HepG2 (cell line): ENCODE data around the gene NTM. TPM values are rescaled to one million over a fixed set of nuclear protein-coding genes. Genes with fewer than 3 reads are reported as not detected.

Experiments used
- ATAC-seq: fragments of 200-7000 bp; cut with Tn5 transposase; 3 replicates; pipeline ENCODE4 v1.9.1; 2020; ENCODE audit warnings: mild to moderate bottlenecking, moderate library complexity
- BruUV-seq: library from RNA; stranded (reverse); fragments of 400-500 nt; replicated peaks from 2 replicates; lab custom pipeline; 2021; lab: Mats Ljungman, UMichigan
- CTCF ChIA-PET: fragments of 300-600 bp; formaldehyde crosslinking; extraction: SDS; loops from one replicate; lab custom pipeline; 2021; ENCODE audit warnings: low total read pairs, inconsistent platforms, low intra/inter-chr PET ratio; lab: Yijun Ruan, JAX
- POLR2A ChIA-PET: fragments of 350-600 bp; sonication (Branson Sonifier 250); formaldehyde crosslinking; loops from one replicate; lab custom pipeline; 2020; ENCODE audit warnings: antibody characterized with exemption, inconsistent platforms; lab: Yijun Ruan, JAX
- DNase-seq: peaks from one replicate; pipeline ENCODE4 v3.0.0-alpha.2; 2015; ENCODE audit warnings: low spot score
- FAIRE-seq: peaks from 3 replicates; lab custom pipeline; 2011; peaks lifted over from hg19 to GRCh38; lab: Jason Lieb, UNC
- H2AFZ ChIP-seq: one replicate; pipeline ENCODE4 v1.6.1; 2011; ENCODE audit warnings: low read length, inconsistent platforms
- H3K27ac ChIP-seq: fragments of 300-600 bp; 3 replicates; pipeline ENCODE4 v1.8.0; 2011; ENCODE audit warnings: mixed run types, mild to moderate bottlenecking, mixed read lengths, low read length, inconsistent platforms; ENCODE audit not compliant: insufficient read depth; ENCODE audit errors: extremely low read length
- H3K27me3 ChIP-seq, 2 experiments: fragments of 200-600 bp in 1 of 2; 2 replicates in 1 of 2; 3 replicates in 1 of 2; pipeline versions ENCODE4 v1.6.0 to v1.8.0; 2011; ENCODE audit warnings: low read length in 2 of 2, mild to moderate bottlenecking in 2 of 2, moderate library complexity in 2 of 2, inconsistent platforms in 1 of 2; ENCODE audit not compliant: insufficient read depth in 2 of 2, control insufficient read depth in 1 of 2
- H3K36me3 ChIP-seq, 2 experiments: fragments of 200-600 bp in 1 of 2; replicated peaks in 1 of 2; 2 replicates in 1 of 2; 3 replicates in 1 of 2; pipeline versions ENCODE4 v1.5.1 to v1.8.0; 2011; ENCODE audit warnings: low read length in 2 of 2, inconsistent platforms in 1 of 2; ENCODE audit not compliant: insufficient read depth in 2 of 2, control insufficient read depth in 1 of 2
- H3K4me1 ChIP-seq: 2 replicates; pipeline ENCODE4 v1.5.1; 2012; ENCODE audit warnings: low read length, inconsistent platforms; ENCODE audit not compliant: insufficient read depth
- H3K4me2 ChIP-seq: 2 replicates; pipeline ENCODE4 v1.6.0; 2011; ENCODE audit warnings: low read depth, low read length, inconsistent platforms
- H3K4me3 ChIP-seq, 3 experiments: fragments of 200-600 bp in 1 of 3; sonication (generic), shearing (Covaris generic) in 1 of 3; replicated peaks in 1 of 3; 2 replicates each; pipeline ENCODE4 v1.5.1; 2011 to 2016; ENCODE audit warnings: low read length in 3 of 3, inconsistent platforms in 2 of 3, low read depth in 2 of 3, mild to moderate bottlenecking in 2 of 3, control low read depth in 1 of 3, mixed read lengths in 1 of 3; ENCODE audit not compliant: insufficient read depth in 1 of 3
- H3K79me2 ChIP-seq: one replicate; pipeline ENCODE4 v1.6.1; 2011; ENCODE audit warnings: low read length, inconsistent platforms; ENCODE audit not compliant: insufficient read depth
- H3K9ac ChIP-seq: 2 replicates; pipeline ENCODE4 v1.6.0; 2011; ENCODE audit warnings: mild to moderate bottlenecking, low read depth, low read length, inconsistent platforms; ENCODE audit not compliant: insufficient read depth
- H3K9me3 ChIP-seq: 2 replicates; pipeline ENCODE4 v1.5.1; 2012; ENCODE audit warnings: mild to moderate bottlenecking, low read length
- H4K20me1 ChIP-seq: 2 replicates; pipeline ENCODE4 v1.6.0; 2011; ENCODE audit warnings: inconsistent platforms, mild to moderate bottlenecking, low read length, moderate library complexity; ENCODE audit not compliant: insufficient read depth
- GMEB2 ChIP-seq: IDR thresholded peaks from 2 replicates; pipeline ENCODE4 v1.6.1; 2016; ENCODE audit warnings: missing biosample characterization, missing genetic modification reagents, low read depth
- HHEX ChIP-seq: IDR thresholded peaks from 2 replicates; pipeline ENCODE4 v1.6.1; 2016; ENCODE audit warnings: control low read depth
- MAFF ChIP-seq: IDR thresholded peaks from 2 replicates; pipeline ENCODE4 v1.6.1; 2011; ENCODE audit warnings: low read depth, low read length, improper control_type of control experiment
- PAF1 ChIP-seq: IDR thresholded peaks from 2 replicates; pipeline ENCODE4 v1.6.1; 2016; ENCODE audit warnings: missing genetic modification reagents, missing compliant biosample characterization
- PAXIP1 ChIP-seq: sonication (generic); formaldehyde crosslinking; conservative IDR thresholded peaks from 2 replicates; pipeline ENCODE4 v1.4.0; 2020; ENCODE audit warnings: mild to moderate bottlenecking, missing genetic modification reagents, moderate library complexity
- SRSF4 ChIP-seq: fragments of 200-400 bp; formaldehyde crosslinking; IDR thresholded peaks from one replicate; pipeline ENCODE4 v1.6.1; 2018; ENCODE audit warnings: mild to moderate bottlenecking, low read depth, low read length, moderate library complexity; ENCODE audit not compliant: poor library complexity, severe bottlenecking
- ZNF569 ChIP-seq: sonication (generic); formaldehyde crosslinking; IDR thresholded peaks from 2 replicates; pipeline ENCODE4 v1.5.0; 2020; ENCODE audit warnings: mild to moderate bottlenecking, missing genetic modification reagents, moderate library complexity, borderline replicate concordance
- ZNF609 ChIP-seq: sonication (generic); formaldehyde crosslinking; IDR thresholded peaks from 2 replicates; pipeline ENCODE4 v1.4.0; 2020; ENCODE audit warnings: mild to moderate bottlenecking, missing genetic modification reagents, borderline replicate concordance
- ZXDC ChIP-seq: sonication (generic); formaldehyde crosslinking; IDR thresholded peaks from 2 replicates; pipeline ENCODE4 v1.5.0; 2020; ENCODE audit warnings: mild to moderate bottlenecking, missing genetic modification reagents
- WGBS: methylation state at CpG from one replicate; pipeline ENCODE4 v1.1.6; 2017; ENCODE audit warnings: low lambda C conversion rate; 5-methylcytosine and 5-hydroxymethylcytosine counted together
- in situ Hi-C: cut with HindIII; loops from 2 replicates; pipeline ENCODE4 v1.10.0; 2017; ENCODE audit warnings: low pct_unique_long_range_greater_than_20kb; ENCODE audit not compliant: extremely low pct_ligation_motif_present
- intact Hi-C: fragments of 100-400 bp; cut with micrococcal nuclease; formaldehyde crosslinking; loops from one replicate; pipeline ENCODE4 v1.10.0; 2022; ENCODE audit not compliant: unreplicated experiment
- polyA plus RNA-seq, 8 experiments: library from polyadenylated mRNA; depleted of rRNA in 3 of 8; stranded (reverse) in 7 of 8; unstranded in 1 of 8; fragments of >200 nt; fragmentation: Illumina TruSeq in 4 of 8; extraction: Trizol in 4 of 8; gene quantifications; 2 replicates each; pipeline versions ENCODE4 v1.2.1 to v1.2.3, GENCODE V29; 2011 to 2016; ENCODE audit warnings: low read depth in 4 of 8, missing spikeins in 1 of 8, mixed read lengths in 1 of 8; ENCODE audit not compliant: insufficient read depth in 1 of 8
- total RNA-seq, 5 experiments: library from RNA; depleted of rRNA; stranded (reverse); fragments of >200 nt; fragmentation: Illumina TruSeq; extraction: Trizol; gene quantifications; 2 replicates each; pipeline ENCODE4 v1.2.3, GENCODE V29; 2016; ENCODE audit warnings: low read depth in 1 of 5
- TF ChIP-seq, protein P1 (sequence below): fragments of 450-650 bp; IDR thresholded peaks from 2 replicates; pipeline ENCODE4 v1.6.1; 2016

The NTM gene
- total and polyA plus RNA-seq, 2 of the 13 experiments (the other 11 are each of a cell fraction or from before 2014, with no cell fraction given), result not detected

- FAIRE-seq (no peak), ATAC-seq (no peak), DNase-seq (no peak)
- BruUV-seq, result no TSS peak
- no peak overlapping the region for H3K27ac ChIP-seq
- in situ Hi-C loops, result no loop called here
- no peaks in the 10 kb centered on the region for H3K27me3 ChIP-seq
- H3K4me1 ChIP-seq, result no peaks in the 10 kb centered on the region
- WGBS, result 5% methylated on average over 4 of the region's 4 CpGs
- no peak overlapping the region for H2AFZ ChIP-seq
- intact Hi-C loops, result no loop called here
- no peaks in the 10 kb centered on the region for H4K20me1 ChIP-seq
- H3K36me3 ChIP-seq, result no peaks in the 10 kb centered on the region
- H3K4me2 ChIP-seq, result no peak overlapping the region
- no peaks in the 10 kb centered on the region for H3K79me2 ChIP-seq
- no peak overlapping the region for H3K4me3 ChIP-seq
- ChIA-PET POLR2A (no interaction called here), CTCF (no interaction called here)
- no peaks in the 10 kb centered on the region; the same call in 1 of the 2 replicates for H3K9me3 ChIP-seq
- H3K9ac ChIP-seq, result no peak overlapping the region
- TF ChIP-seq ZXDC, result no peak
- no peak for TF ChIP-seq SRSF4
- TF ChIP-seq MAFF, result no peak
- TF ChIP-seq HHEX (CRISPR knock-in tag), result no peak
- no peak for TF ChIP-seq GMEB2
- no peak for TF ChIP-seq ZNF609 (CRISPR knock-in tag)
- TF ChIP-seq, protein P1, sequence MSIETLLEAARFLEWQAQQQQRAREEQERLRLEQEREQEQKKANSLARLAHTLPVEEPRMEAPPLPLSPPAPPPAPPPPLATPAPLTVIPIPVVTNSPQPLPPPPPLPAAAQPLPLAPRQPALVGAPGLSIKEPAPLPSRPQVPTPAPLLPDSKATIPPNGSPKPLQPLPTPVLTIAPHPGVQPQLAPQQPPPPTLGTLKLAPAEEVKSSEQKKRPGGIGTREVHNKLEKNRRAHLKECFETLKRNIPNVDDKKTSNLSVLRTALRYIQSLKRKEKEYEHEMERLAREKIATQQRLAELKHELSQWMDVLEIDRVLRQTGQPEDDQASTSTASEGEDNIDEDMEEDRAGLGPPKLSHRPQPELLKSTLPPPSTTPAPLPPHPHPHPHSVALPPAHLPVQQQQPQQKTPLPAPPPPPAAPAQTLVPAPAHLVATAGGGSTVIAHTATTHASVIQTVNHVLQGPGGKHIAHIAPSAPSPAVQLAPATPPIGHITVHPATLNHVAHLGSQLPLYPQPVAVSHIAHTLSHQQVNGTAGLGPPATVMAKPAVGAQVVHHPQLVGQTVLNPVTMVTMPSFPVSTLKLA, result no peak
- no peak for TF ChIP-seq PAF1
- no peak for TF ChIP-seq ZNF569 (CRISPR knock-in tag)
- no peak for TF ChIP-seq PAXIP1 (CRISPR knock-in tag)
These were observed 813.7 kb downstream of the NTM start for GRCh38 chr11:132184079-132184478.
